A549 (cell line): ENCODE measurements around the gene COG7.

ENCODE experiments used
- CEBPB ChIP-seq, 2 experiments: fragments of >200 bp in 1 of 2; sonication (Bioruptor Twin) in 1 of 2; formaldehyde crosslinking in 1 of 2; IDR thresholded peaks; 2 replicates each; pipeline ENCODE4 v1.6.1; 2012 to 2016
- CHD2 ChIP-seq: fragments of 150-350 bp; IDR thresholded peaks from 2 replicates; pipeline ENCODE4 v1.6.1; 2014; ENCODE audit warnings: low read length; ENCODE audit not compliant: partially characterized antibody
- CTCF ChIP-seq: fragments of >200 bp; sonication (Bioruptor Twin); formaldehyde crosslinking; IDR thresholded peaks from 3 replicates; pipeline ENCODE4 v1.5.1; 2016
- FOSL2 ChIP-seq, 2 experiments: fragments of 450-650 bp in 1 of 2; fragments of >200 bp in 1 of 2; sonication (Bioruptor Twin) in 1 of 2; formaldehyde crosslinking; IDR thresholded peaks; 2 replicates each; pipeline versions ENCODE4 v1.5.0 to v1.6.1; 2016 to 2020; ENCODE audit warnings: mild to moderate bottlenecking in 1 of 2, moderate library complexity in 1 of 2
- GATA3 ChIP-seq: IDR thresholded peaks from 2 replicates; pipeline ENCODE4 v1.6.1; 2012; ENCODE audit warnings: borderline replicate concordance
- HOXB13 ChIP-seq: fragments of 250-450 bp; sonication (Bioruptor Pico); IDR thresholded peaks from 2 replicates; pipeline ENCODE4 v1.5.0; 2020; ENCODE audit warnings: low read depth, mild to moderate bottlenecking, moderate library complexity
- HOXB5 ChIP-seq: fragments of 250-450 bp; sonication (Bioruptor Pico); IDR thresholded peaks from 2 replicates; pipeline ENCODE4 v1.5.0; 2020; ENCODE audit warnings: mild to moderate bottlenecking, moderate library complexity
- KDM5A ChIP-seq: fragments of 200-600 bp; sonication (generic); IDR thresholded peaks from 2 replicates; pipeline ENCODE4 v1.6.1; 2016; ENCODE audit warnings: antibody characterized with exemption, mild to moderate bottlenecking
- MAFK ChIP-seq: fragments of 450-650 bp; IDR thresholded peaks from 2 replicates; pipeline ENCODE4 v1.6.1; 2014; ENCODE audit not compliant: partially characterized antibody
- MAX ChIP-seq: IDR thresholded peaks from 2 replicates; pipeline ENCODE4 v1.6.1; 2012
- NR3C1 ChIP-seq: fragments of >200 bp; sonication (Bioruptor Twin); formaldehyde crosslinking; IDR thresholded peaks from 3 replicates; pipeline ENCODE4 v1.6.1; 2017
- POLR2A ChIP-seq: IDR thresholded peaks from 2 replicates; pipeline ENCODE4 v1.6.1; 2012; ENCODE audit warnings: mild to moderate bottlenecking, low read length
- USF2 ChIP-seq: fragments of 450-650 bp; IDR thresholded peaks from 2 replicates; pipeline ENCODE4 v1.6.1; 2014; ENCODE audit warnings: antibody characterized with exemption

- TF ChIP-seq CTCF = no peak
- no peak for TF ChIP-seq USF2
- no peak for TF ChIP-seq POLR2A
- no peak for TF ChIP-seq MAX
- TF ChIP-seq FOSL2 (IDR thresholded peaks at IDR 0.05) = no peak
- TF ChIP-seq FOSL2 (CRISPR knock-in tag; IDR thresholded peaks at IDR 0.05) = no peak
- TF ChIP-seq KDM5A = no peak
- TF ChIP-seq MAFK = no peak
- TF ChIP-seq CHD2 = no peak
- TF ChIP-seq CEBPB (IDR thresholded peaks at IDR 0.05) = no peak
- TF ChIP-seq HOXB5 (CRISPR knock-in tag) = no peak
- no peak for TF ChIP-seq GATA3
- TF ChIP-seq NR3C1 = no peak
- no peak for TF ChIP-seq HOXB13 (CRISPR knock-in tag)
Measured at GRCh38 chr16:23351360-23351759, 101.6 kb downstream of the COG7 start.
